GM18907 (cell line): Measurements from ENCODE around the gene DOCK1.

Source experiments
- ATAC-seq: cut with Tn5 transposase; IDR thresholded peaks from one replicate; pipeline ENCODE4 v1.9.1; 2021; ENCODE audit warnings: mild to moderate bottlenecking, moderate library complexity; ENCODE audit not compliant: unreplicated experiment

The DOCK1 gene

DNA sequence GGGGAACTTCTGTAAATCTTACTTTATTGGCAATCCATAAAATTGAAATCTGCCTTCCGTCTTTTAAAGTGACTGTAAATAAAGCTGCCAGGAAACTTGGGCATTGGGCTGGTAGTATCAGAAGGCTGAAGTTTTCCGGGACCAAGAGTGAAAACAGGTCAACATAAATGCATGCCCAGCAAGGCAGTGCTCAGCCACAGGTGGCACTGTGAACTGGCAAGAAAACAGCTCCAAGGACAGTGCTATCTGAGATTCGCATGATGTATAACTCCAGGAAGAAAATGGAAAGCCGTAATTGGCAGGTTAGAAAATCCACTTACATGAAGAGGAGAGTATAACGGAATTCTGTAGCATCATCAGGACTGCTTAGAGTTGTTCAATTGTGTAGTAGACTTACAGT lies 293.1 kb downstream of the DOCK1 start:
- ATAC-seq = no peak

DNA sequence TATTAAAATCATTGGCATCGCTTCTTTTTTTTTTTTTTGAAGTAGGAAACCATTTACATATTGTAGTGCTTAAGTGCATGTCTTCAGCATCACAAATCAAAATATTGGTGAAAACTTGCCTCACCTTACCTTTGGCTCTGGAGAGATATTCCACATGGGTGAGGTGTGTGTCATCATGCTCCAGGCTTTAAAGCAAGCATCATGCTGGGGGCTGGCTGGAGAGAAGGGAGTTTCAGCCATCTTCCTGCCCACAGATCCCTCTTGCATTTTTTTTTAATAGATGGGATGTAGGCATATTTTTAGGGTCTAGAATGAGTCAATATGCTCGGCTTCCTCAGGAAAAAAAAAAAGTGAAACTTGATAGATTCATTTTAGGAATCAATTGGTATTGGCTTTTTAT lies 293.5 kb downstream of the DOCK1 start:
- no peak for ATAC-seq

DNA sequence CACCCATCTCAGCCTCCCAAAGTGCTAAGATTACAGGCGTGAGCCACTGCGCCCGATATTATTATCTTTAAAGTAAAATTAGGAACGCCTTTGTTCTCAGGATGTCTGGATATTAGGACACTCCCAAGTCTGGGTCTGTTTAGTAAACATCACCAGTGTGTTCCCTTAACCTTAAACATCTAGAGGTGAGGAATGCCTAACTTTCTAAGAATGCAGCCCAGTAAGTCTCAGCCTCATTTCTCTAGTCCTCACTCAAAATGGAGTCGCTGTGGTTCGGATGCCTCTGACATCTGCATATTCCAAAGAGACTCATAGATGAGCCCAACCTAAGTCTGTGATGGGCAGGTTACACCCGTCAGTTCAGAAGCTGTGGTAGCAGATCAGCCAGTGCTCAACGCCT lies 295.4 kb downstream of the DOCK1 start:
- no peak for ATAC-seq

DNA sequence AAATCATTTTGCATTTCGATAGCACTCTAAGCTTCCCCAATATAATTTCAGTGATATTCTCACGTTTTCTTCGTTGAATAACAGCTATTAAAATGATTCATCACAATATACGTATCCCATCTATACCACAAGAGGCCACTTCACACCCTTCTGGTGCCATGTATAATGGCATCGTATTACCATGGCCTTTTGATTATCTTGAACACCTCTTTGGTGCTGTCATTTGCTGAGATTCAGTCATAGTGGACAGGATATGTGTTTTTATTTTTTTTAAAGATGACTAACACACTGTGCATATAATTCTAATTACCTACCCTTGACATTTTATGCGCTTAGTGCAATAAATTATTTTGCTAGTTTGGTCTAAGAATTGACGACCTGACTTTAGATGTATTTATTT lies 297.8 kb downstream of the DOCK1 start:
- no peak for ATAC-seq

DNA sequence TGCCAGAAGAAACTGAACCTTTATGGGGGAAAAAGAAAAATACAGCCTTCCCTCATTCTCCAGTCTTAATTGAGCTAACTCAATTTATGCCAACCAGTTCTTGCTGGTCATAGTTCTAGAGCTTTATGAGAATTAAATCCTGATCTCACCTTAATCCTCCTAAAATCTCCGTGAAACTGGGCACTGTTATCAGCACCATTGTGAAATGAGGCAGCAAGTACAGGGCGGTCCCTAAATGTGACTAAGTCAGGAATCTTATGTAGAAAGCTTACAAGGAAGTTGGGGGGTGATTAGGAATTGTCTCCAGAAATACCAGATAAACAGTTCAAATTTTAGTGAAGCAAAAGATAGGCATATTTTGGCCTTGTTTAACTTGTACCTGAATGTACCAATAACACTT lies 301.9 kb downstream of the DOCK1 start:
- ATAC-seq = no peak

DNA sequence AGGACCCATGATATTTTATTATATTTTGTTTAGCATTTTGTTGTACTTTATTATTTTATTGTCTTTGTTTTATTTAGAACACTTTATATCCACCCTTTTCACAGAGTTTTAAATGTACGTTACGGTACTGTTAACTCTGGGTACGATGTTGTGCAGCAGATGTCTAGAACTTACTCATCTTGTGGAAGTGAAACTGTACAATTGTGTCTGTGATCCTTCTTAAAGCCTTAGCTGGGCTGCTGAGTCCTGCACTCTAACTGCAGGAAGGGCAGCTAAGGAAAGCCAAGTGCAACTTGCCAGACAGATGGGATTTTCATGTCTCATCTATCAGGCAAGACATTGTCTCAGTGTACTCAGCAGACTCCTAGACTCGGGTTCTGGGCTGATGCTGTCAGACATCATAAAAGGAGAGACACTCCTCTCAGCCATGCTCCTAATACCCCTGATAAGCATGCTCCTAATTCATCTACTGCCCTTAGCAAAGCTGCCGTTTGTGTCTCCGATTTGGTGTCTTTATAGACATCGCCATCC lies 305.8 kb downstream of the DOCK1 start:
- ATAC-seq = no peak

DNA sequence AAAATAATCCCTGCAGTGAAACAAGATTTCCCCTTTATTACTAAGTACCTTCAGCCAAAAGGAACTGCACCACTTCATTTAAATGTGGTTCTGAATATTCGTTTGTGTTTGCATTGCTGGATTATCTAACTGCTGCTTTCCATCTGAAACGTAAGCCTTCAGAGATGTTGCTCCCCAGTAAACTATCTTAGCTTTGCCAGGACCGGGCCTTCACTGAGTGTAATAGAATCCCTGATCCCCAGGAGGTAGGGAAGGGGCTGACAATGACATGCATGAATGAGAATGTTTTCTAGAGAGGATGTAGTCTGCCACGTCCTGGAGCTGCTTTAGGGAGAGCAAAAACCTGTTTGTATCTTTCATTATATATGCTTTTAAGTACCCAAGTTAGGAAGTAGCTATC lies 310.6 kb downstream of the DOCK1 start:
- no peak for ATAC-seq

DNA sequence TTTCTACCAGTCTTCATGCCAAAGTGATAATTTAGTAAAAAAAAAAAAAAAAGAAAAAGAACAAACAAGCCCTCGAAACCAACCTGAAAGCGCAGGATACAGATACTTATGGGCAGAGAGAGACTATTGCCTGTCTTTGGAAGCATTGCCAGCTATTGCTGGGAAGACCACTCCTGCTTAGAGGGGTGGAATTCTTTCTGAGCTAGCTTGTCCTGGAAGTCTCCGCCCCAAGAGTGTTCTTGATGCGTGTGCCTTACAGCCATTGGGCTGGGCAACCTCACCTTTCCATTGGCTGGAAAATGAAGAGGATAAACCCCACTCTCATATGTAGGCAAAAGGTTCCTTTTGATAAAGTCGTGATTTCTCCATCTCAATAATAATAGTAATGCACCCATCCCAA lies 311.0 kb downstream of the DOCK1 start:
- no peak for ATAC-seq

DNA sequence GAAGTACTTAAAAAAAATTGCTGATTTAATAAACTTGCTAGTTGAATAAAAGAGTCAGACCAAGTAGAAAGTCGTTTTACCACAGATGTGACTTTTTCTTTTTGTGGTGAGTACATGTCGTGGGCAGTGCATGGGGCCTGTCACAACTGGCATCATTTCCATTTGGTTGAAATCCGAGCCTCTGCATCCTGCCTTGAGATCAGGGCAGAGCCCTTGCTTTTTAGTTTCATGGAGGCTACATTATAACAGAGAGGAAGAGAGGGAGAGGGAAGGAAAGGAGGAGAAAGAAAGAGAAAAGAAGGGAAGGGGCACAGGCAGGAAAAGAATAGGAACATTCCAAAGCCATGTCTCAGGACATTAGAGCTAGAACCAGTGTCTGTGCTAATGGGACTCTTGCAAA lies 311.6 kb downstream of the DOCK1 start:
- ATAC-seq = no peak

DNA sequence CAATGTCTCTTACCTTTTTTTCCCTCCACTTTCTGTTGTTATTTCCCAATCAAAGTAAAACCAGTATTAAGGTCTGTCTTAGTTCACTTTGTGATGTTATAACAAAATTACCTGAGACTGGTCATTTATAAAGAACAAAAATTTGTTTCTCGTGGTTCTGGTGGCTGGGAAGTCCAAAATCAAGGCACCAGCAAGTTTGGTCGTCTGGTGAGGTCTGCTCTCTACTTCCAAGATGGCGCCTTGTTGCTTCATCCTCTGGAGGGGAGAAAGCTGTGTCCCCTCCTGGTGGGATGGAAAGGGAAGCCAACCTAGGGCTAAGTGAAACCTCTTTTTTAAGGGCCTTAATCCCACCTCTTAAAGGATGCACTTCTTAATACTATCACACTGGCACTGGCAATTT lies 313.4 kb downstream of the DOCK1 start:
- no peak for ATAC-seq

DNA sequence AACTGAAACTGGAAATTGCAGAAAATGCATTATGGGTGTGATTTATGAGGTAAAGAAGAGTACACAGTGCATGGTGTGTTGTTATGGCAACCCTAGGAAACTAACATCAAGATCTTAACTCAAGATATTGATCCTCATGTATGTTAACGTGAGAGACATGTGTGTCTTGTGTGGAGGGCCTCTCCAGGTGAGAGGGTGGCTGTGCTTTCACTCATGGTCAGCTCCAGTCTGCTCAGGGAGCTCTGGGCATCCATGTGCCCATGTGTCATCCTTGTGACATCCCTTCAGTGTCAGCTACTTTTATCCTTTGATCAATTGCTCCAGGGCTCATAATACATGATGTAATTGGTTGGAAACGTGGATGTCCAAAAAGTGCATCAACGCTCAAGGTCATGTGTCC lies 316.1 kb downstream of the DOCK1 start:
- no peak for ATAC-seq

DNA sequence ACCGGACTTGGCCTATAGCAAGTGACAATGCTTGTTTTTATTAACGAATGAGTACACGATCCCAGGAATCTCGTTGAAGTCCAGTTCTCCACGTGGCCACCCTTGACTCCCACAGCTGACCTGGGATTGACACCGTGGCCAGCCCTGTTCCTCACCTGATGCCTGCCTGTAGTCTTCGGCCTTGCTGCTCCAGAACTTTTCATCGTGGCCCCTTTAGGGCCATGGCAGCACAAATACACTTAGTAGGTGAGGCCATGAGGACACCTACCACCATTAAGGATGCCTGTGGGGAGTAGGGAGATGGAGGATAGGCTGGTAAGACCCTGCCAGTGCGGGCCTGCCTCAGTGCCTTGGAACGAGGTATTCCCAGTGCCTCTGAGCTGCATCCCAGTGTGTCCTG lies 321.8 kb downstream of the DOCK1 start:
- no peak for ATAC-seq

DNA sequence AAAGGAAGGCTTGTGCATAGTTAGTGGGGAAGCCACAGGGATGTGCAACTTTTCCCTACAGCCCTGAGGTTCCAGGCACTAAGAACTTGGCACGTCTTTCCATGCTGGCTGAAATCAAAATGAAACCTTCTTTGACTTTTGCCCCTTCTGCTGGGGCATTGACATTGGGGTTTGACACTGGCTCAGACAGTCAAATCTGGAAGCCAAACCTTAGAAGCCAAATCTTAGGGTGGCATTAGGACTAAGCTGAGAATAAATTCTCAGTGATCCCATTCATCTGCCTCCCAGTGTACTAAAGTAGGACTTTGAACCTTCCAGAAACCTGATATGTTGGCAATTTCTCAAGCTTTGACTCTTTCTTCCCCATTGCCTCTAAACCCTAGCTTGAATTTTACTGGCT lies 322.4 kb downstream of the DOCK1 start:
- ATAC-seq = no peak

DNA sequence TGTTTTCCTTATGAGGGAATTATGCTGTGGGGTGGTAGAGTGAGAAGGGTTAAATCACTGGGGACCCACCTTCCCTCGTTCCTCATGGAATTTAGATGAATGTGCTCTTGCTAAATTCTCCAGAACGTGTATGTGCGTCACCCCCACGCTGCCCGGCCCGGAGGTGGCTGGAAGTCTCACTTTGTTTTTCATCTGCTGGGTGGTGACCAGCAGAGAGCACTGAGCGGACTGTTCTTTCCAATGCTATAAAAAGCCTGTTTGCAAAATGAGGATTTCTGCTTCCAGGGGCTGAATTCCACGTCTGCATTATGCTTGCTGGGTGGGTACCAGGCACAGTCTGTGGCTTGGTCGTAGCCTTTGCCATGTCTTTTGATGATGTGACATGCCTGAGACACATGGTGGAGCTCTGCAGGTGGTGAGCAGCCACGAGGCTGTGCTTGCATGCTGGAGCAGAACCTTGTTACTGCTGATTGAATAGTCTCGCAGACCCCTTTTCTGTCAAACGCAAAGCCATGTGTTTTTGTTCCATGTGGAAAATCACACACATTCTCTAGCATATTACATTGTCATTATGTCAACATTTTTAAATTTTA lies 323.1 kb downstream of the DOCK1 start:
- no peak for ATAC-seq

DNA sequence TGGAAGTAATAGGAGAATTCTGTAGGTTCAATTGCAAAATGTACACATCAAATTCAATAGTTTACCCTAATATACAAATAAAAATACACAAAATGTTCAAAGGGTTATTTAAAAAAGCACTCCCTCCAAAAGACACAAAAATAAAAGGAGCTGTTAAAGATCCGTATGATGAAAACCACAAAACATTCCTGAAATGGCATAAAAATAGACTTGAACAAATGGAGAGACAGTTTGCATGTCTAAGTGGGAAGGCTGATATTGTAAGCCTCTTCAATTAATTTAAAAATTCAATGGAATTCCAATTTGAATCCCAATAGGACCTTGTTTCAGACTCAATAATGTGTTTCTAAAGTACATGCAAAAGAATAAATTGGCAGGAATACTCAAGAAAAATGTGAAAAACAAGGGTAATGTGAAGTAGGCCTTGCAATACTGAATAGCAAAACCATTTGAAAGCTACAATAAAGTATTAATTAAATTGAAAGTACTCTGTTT lies 329.1 kb downstream of the DOCK1 start:
- no peak for ATAC-seq

DNA sequence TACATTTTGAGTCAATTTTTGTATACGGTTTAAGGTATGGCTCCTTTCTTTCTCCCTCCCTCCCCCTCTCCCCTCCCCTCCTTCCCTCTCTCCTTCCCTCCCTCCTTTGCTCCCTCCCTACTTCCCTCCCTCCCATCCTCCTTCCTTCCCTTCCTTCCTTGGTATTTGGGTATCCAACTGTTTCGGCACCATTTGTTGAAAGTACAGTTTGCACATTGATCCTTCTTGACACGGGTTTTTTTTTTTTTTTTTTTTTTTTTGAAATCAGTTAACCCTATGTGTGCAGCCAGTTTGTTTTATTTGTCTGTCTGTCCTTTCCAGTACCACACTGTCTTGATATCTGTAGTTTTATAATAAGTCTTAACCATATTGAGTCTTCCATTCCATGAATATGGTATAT lies 331.0 kb downstream of the DOCK1 start:
- no peak for ATAC-seq

DNA sequence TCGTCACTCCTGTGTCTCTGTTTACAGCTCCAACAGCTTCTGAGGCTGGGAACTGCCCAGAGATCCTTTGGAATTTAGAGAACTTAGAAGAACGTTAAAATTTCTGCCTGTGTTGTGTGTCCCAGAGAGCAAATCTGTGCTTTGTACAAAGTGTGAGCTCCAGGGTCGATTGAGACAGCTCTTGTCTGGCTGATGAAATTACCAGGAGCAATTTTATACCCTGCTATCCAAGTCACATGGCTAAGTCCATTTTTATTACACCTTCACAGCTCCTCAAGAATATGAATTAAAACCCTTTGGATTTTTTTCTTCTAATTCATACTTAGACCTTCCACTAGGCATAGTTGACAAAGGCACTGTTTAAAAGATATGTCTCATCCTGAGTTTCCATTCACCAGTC lies 337.7 kb downstream of the DOCK1 start:
- no peak for ATAC-seq

DNA sequence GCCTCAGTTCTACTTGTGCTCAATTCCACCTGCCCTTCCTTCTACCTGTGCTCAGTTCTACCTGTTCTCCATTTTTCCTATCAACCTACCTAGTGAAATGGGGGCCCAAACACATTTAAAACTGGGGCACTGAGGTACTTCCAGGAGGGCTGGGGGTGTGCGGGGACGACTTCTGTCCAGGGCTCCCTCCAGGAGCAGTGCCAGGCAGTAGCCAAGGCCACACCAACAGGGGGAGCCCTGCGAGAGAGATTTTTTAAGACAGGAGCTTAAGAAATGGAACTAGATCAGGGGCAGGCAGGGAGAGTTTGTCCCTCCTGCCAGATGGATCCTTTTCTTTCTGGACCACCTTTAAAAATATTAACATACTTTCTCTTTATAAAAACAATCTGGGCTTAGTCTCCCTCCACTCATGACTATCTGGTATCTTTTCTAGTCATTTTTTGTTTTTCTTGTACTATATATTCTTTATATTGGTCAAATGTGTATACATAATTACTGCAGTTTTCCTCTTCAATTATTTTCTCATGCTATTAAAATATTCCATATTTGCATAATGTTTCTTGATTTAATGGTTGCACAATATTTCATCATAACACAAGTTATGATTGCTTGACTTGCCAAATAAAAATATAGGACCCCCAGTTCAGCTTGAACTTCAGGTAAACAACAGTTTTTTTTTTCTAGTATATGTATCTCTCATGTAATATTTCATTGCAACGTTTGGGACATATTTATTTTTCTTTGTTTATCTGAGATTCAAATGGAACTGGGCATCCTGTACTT lies 338.5 kb downstream of the DOCK1 start:
- ATAC-seq = no peak

DNA sequence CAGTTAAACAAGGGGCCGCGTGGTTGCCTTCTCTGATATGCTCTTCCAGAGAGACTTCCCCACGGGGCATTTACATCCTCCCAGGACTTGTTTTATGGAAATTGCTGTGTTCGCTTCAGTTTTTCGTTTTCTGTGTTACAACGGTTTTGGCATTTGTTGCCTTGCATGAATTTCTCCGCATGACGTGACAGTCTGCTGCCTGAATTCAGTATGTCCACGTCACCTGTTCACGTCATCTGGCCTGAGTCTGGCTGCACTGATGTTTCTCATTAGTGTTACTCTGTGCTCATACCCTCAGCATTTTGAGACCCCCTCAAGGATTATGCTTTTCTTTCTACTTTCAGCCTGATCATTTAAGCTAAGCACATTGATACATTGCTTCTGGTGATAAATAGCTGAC lies 340.2 kb downstream of the DOCK1 start:
- ATAC-seq = no peak

DNA sequence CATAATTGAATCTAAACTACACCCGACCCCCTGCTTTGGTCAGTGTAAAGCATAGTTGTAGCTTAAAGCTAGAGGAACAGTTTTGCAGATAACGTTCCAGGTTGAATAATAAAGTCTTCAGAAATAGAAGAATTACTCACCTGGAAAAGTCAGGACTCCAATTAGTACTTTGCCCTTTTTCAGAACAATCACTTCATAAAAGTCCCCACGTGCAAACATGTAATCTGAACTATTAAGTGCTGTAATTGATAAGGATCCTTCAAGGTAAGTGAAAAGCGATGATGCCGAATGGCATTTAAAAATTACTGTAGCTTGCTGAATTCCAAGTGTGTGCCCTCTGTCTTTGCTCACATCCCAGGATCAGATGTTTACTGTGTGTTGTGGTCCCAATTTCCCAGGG lies 344.8 kb downstream of the DOCK1 start:
- no peak for ATAC-seq

DNA sequence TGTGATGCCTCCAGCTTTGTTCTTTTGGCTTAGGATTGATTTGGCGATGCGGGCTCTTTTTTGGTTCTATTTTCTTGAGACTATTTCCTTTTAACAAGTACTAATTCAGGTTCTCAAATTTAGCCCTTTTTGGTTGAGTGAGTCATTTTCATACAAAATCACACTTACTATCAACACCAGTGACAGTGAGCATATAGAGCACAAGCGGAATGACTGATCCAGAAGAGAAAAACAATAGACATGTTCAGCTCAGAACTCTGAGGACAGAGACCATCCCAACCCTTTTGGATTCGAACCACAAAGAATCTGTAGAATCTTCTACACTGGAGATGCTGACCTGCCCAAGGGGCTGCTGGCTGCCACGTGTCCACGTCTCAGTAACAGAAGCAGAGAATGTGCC lies 347.6 kb downstream of the DOCK1 start:
- no peak for ATAC-seq

DNA sequence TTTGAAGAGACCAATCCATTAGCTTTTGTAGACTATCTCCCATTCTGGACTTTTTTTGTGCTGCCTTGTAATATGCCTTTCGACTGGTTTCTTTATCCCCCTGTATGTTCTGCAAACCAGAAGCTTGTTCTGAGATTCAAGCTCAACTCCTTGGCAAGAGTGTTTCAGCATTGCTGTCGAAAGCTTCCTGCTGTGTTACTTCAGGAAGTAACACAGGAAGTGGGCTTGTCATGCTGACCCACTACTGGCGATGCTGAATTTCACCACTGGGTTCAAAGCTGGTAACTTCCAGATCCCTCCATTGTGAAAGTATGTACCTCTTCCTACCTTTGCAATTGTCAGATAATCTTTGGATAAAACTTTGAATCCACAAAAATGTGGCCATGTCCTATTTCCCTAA lies 349.0 kb downstream of the DOCK1 start:
- ATAC-seq = no peak

DNA sequence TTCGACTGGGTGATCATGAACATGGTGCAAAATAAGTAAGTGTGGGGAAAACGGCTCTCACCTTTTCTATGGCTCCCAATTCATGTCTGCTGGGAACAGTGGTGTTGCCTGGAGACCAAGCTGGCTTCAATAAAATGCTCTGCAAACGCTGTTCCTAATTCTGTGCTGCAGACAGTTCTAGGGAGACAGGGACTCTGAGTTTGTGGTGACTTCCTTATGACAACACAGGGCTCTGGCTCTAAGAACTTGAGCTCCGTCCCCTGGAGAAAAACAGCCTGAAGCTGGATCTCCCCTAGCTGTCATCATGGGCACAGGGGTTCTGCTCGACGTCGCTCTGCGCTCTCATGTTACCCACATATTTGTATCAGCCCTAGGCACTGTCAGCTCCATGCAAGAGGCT lies 352.2 kb downstream of the DOCK1 start:
- no peak for ATAC-seq
